ENCODE measurements around the gene TXNDC12. TPM values are rescaled to one million over a fixed set of nuclear protein-coding genes. Genes with fewer than 3 reads are reported as not detected.

Gene TXNDC12
- total RNA-seq, 4 donors from 2014 or later, result 13.7 to 25.8 (median 15.8) TPM

DNA sequence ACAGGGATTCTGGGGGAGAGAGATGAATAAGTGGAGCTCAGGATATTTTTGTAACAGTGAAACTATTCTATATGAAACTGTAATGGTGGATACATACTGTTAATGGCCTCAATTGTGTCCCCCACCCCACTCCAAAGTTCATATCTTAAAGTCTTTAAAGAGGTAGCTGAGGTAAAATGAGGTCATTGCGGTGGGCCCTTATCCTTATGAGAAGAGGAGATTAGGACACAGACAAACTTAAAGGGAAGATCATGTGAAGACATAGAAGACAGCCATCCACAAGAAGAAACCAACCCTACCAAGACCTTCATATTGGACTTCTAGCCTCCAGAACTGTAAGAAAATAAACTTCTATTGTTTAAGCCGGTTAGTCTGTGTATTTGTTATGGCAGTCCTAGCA is 9.8 kb downstream of the TXNDC12 start:
- intact Hi-C loops (cut with DNase I), result no loop called here

GRCh38 chr1:52041551-52042185 is 13.3 kb downstream of the TXNDC12 start:
- DNase-seq (ENCODE audit: extremely low spot score), result no peak
- H3K27ac ChIP-seq (replicated peaks in 1 of 4), result no peak overlapping the region
- no peaks in the 10 kb centered on the region for H3K27me3 ChIP-seq
- intact Hi-C loops (cut with DNase I), result no loop called here
- TF ChIP-seq POLR2AphosphoS5 (IDR thresholded peaks at IDR 0.05), result no peak
- no peak for TF ChIP-seq POLR2A (IDR thresholded peaks at IDR 0.05; ENCODE audit: low read depth)
- TF ChIP-seq EP300 (IDR thresholded peaks at IDR 0.05), result no peak
- TF ChIP-seq, protein P1, sequence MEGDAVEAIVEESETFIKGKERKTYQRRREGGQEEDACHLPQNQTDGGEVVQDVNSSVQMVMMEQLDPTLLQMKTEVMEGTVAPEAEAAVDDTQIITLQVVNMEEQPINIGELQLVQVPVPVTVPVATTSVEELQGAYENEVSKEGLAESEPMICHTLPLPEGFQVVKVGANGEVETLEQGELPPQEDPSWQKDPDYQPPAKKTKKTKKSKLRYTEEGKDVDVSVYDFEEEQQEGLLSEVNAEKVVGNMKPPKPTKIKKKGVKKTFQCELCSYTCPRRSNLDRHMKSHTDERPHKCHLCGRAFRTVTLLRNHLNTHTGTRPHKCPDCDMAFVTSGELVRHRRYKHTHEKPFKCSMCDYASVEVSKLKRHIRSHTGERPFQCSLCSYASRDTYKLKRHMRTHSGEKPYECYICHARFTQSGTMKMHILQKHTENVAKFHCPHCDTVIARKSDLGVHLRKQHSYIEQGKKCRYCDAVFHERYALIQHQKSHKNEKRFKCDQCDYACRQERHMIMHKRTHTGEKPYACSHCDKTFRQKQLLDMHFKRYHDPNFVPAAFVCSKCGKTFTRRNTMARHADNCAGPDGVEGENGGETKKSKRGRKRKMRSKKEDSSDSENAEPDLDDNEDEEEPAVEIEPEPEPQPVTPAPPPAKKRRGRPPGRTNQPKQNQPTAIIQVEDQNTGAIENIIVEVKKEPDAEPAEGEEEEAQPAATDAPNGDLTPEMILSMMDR (IDR thresholded peaks at IDR 0.05), result no peak
- no peak overlapping the region for H3K4me3 ChIP-seq
- no peaks in the 10 kb centered on the region for H3K4me1 ChIP-seq
- no peaks in the 10 kb centered on the region for H3K9me3 ChIP-seq
- WGBS, result 96% methylated on average over 4 of the region's 4 CpGs
- H3K36me3 ChIP-seq, result peaks cover 19 to 49% (median 33%) of the 10 kb centered on the region in 4 donors

More for the DNA sequence above, 9.8 kb downstream of the TXNDC12 start:
- Histone ChIP-seq H3K4me3 (no peak overlapping the region), H3K36me3 (peaks cover under 1 to 17% (median 11%) of the 10 kb centered on the region in 4 donors), H3K27ac (replicated peaks in 1 of 4) (no peak overlapping the region), H3K9me3 (no peaks in the 10 kb centered on the region), H3K4me1 (no peaks in the 10 kb centered on the region), H3K27me3 (no peaks in the 10 kb centered on the region)
- no peak for DNase-seq (ENCODE audit: extremely low spot score)
- TF ChIP-seq POLR2A (IDR thresholded peaks at IDR 0.05; ENCODE audit: low read depth), result no peak
- TF ChIP-seq, protein P1 (IDR thresholded peaks at IDR 0.05), result no peak
- TF ChIP-seq POLR2AphosphoS5 (IDR thresholded peaks at IDR 0.05), result no peak
- TF ChIP-seq EP300 (IDR thresholded peaks at IDR 0.05), result no peak
- 92% methylated on average over 2 of the region's 2 CpGs for WGBS

- no peaks in the 10 kb centered on the region for H3K27me3 ChIP-seq
- DNase-seq (ENCODE audit: extremely low spot score), result no peak
- no peaks in the 10 kb centered on the region for H3K9me3 ChIP-seq
- H3K4me3 ChIP-seq, result no peak overlapping the region
- 100% methylated on average over 1 of the region's 1 CpG for WGBS
- H3K27ac ChIP-seq (replicated peaks in 1 of 4), result no peak overlapping the region
- intact Hi-C loops (cut with DNase I), result no loop called here
- peaks cover 19 to 53% (median 33%) of the 10 kb centered on the region in 4 donors for H3K36me3 ChIP-seq
- H3K4me1 ChIP-seq, result peaks cover under 1 to 8% (median 5%) of the 10 kb centered on the region in 4 donors
- TF ChIP-seq POLR2AphosphoS5 (IDR thresholded peaks at IDR 0.05) (no peak), POLR2A (IDR thresholded peaks at IDR 0.05; ENCODE audit: low read depth) (no peak), EP300 (IDR thresholded peaks at IDR 0.05) (no peak)
- TF ChIP-seq, protein P1 (IDR thresholded peaks at IDR 0.05), result no peak
Observed at GRCh38 chr1:52037909-52038308, 17.1 kb downstream of the TXNDC12 start.

- Histone ChIP-seq H3K36me3 (peaks cover 19 to 53% (median 33%) of the 10 kb centered on the region in 4 donors), H3K9me3 (no peaks in the 10 kb centered on the region), H3K4me3 (no peak overlapping the region), H3K4me1 (peaks cover 6 to 13% (median 9%) of the 10 kb centered on the region in 4 donors), H3K27ac (replicated peaks in 1 of 4) (no peak overlapping the region), H3K27me3 (no peaks in the 10 kb centered on the region)
- no peak for DNase-seq (ENCODE audit: extremely low spot score)
- intact Hi-C loops (cut with DNase I), result no loop called here
- 64% methylated on average over 2 of the region's 5 CpGs for WGBS
- TF ChIP-seq EP300 (IDR thresholded peaks at IDR 0.05) (no peak), POLR2A (IDR thresholded peaks at IDR 0.05; ENCODE audit: low read depth) (no peak), POLR2AphosphoS5 (IDR thresholded peaks at IDR 0.05) (no peak)
- TF ChIP-seq, protein P1 (IDR thresholded peaks at IDR 0.05), result no peak
Observed at GRCh38 chr1:52037402-52037814, 17.6 kb downstream of the TXNDC12 start.
